HUES6 (cell line): ENCODE data around the gene PPP1R9B.

Experiments used
- H3K27ac ChIP-seq: 2 replicates; pipeline ENCODE4 v1.7.0; 2013; ENCODE audit warnings: low read depth, mild to moderate bottlenecking, low read length, inconsistent platforms
- H3K27me3 ChIP-seq: 2 replicates; pipeline ENCODE4 v1.6.1; 2013; ENCODE audit warnings: low read length; ENCODE audit not compliant: control insufficient read depth, insufficient read depth
- H3K36me3 ChIP-seq: 2 replicates; pipeline ENCODE4 v1.6.1; 2013; ENCODE audit warnings: low read length; ENCODE audit not compliant: control insufficient read depth, insufficient read depth
- H3K4me1 ChIP-seq: 2 replicates; pipeline ENCODE4 v1.6.1; 2013; ENCODE audit warnings: low read length; ENCODE audit not compliant: control insufficient read depth, insufficient read depth
- H3K4me3 ChIP-seq: 2 replicates; pipeline ENCODE4 v1.5.1; 2013; ENCODE audit warnings: low read depth, low read length
- H3K9ac ChIP-seq: one replicate; pipeline ENCODE4 v1.6.1; 2013; ENCODE audit warnings: mild to moderate bottlenecking, low read length
- H3K9me3 ChIP-seq: 2 replicates; pipeline ENCODE4 v1.6.1; 2013; ENCODE audit warnings: low read depth, low read length; ENCODE audit not compliant: control insufficient read depth, insufficient read depth

The PPP1R9B gene

GRCh38 chr17:50151937-50152547 lies 1.6 kb upstream of the PPP1R9B start:
- no peaks in the 10 kb centered on the region for H3K9me3 ChIP-seq
- peak overlapping the region; percentile 23 for H3K9ac ChIP-seq
- H3K27me3 ChIP-seq = peaks cover 15% of the 10 kb centered on the region; the same call in 1 of the 2 replicates
- peaks cover 29% of the 10 kb centered on the region for H3K4me1 ChIP-seq
- no peaks in the 10 kb centered on the region for H3K36me3 ChIP-seq
- no peak overlapping the region; the same call in 1 of the 2 replicates for H3K27ac ChIP-seq
- H3K4me3 ChIP-seq = peak overlapping the region; percentile 91

- H3K9me3 ChIP-seq = no peaks in the 10 kb centered on the region
- peaks cover 37% of the 10 kb centered on the region for H3K4me1 ChIP-seq
- no peak overlapping the region; the same call in 1 of the 2 replicates for H3K27ac ChIP-seq
- H3K36me3 ChIP-seq = no peaks in the 10 kb centered on the region
- peaks cover 15% of the 10 kb centered on the region; the same call in 1 of the 2 replicates for H3K27me3 ChIP-seq
- peak overlapping the region; percentile 66 for H3K9ac ChIP-seq
- H3K4me3 ChIP-seq = peak overlapping the region; percentile 91
Observed at GRCh38 chr17:50151041-50151936, 812 bp upstream of the PPP1R9B start.

GRCh38 chr17:50149417-50150353 lies 792 bp downstream of the PPP1R9B start:
- Histone ChIP-seq H3K9me3 (no peaks in the 10 kb centered on the region), H3K27ac (no peak overlapping the region), H3K9ac (peak overlapping the region; percentile 18), H3K27me3 (peaks cover 15% of the 10 kb centered on the region; the same call in 1 of the 2 replicates), H3K36me3 (peaks cover 5% of the 10 kb centered on the region), H3K4me3 (peak overlapping the region; percentile 64), H3K4me1 (peaks cover 32% of the 10 kb centered on the region)

GRCh38 chr17:50149091-50149416 lies 1.4 kb downstream of the PPP1R9B start:
- peaks cover 32% of the 10 kb centered on the region for H3K4me1 ChIP-seq
- H3K36me3 ChIP-seq = peaks cover 11% of the 10 kb centered on the region
- peak overlapping the region; percentile 64 for H3K4me3 ChIP-seq
- peaks cover 15% of the 10 kb centered on the region; the same call in 1 of the 2 replicates for H3K27me3 ChIP-seq
- H3K9ac ChIP-seq = no peak overlapping the region
- H3K9me3 ChIP-seq = no peaks in the 10 kb centered on the region
- no peak overlapping the region for H3K27ac ChIP-seq

GRCh38 chr17:50148226-50149090 lies 2.0 kb downstream of the PPP1R9B start:
- Histone ChIP-seq H3K4me3 (peak overlapping the region; percentile 64), H3K9ac (peak overlapping the region; percentile 23), H3K36me3 (peaks cover 17% of the 10 kb centered on the region), H3K9me3 (no peaks in the 10 kb centered on the region), H3K27ac (no peak overlapping the region), H3K27me3 (peaks cover 15% of the 10 kb centered on the region; the same call in 1 of the 2 replicates), H3K4me1 (peaks cover 32% of the 10 kb centered on the region)

GRCh38 chr17:50147841-50148225 lies 2.6 kb downstream of the PPP1R9B start:
- peaks cover 15% of the 10 kb centered on the region; the same call in 1 of the 2 replicates for H3K27me3 ChIP-seq
- H3K36me3 ChIP-seq = peaks cover 23% of the 10 kb centered on the region
- peak overlapping the region; percentile 64 for H3K4me3 ChIP-seq
- H3K9ac ChIP-seq = peak overlapping the region; percentile 23
- no peak overlapping the region for H3K27ac ChIP-seq
- no peaks in the 10 kb centered on the region for H3K9me3 ChIP-seq
- H3K4me1 ChIP-seq = peaks cover 30% of the 10 kb centered on the region

GRCh38 chr17:50146927-50147665 lies 3.4 kb downstream of the PPP1R9B start:
- Histone ChIP-seq H3K9me3 (no peaks in the 10 kb centered on the region), H3K36me3 (peaks cover 28% of the 10 kb centered on the region), H3K4me3 (peak overlapping the region; percentile 64; the same call in 1 of the 2 replicates), H3K4me1 (peaks cover 24% of the 10 kb centered on the region), H3K27me3 (peaks cover 15% of the 10 kb centered on the region; the same call in 1 of the 2 replicates), H3K9ac (no peak overlapping the region), H3K27ac (no peak overlapping the region)

DNA sequence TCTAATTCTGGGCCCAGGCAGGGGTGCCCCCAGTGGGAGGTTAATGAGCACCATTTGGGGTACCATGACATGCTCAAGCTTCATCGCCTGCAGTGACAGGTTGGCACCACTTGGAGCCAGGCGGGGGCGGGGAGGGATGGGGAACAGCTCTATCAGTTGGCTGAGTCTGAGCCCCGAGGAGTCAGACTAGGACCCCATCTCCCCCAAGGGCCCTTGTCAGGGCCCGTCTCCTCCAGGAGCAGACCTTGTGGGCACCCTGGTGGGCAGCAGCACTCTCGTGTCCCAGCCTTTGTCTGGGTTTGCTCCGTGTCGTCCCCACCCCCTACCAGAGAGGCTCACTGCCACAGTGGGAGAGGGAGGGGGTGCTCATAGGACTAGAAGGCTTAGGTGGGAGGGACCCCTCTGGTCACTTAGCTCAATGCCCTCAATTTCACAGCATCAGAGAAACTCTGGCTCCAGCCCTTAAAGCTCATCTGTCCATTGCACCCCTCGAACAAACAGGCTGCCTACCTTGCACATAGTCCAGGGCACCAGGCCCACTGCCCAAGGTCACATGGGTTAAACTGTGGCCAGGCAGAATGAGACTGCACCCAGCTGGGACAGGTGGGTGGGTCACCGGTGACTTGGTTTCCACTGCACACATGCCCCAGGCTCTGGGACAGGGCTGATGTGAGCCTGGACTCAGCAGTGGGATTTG lies 4.1 kb downstream of the PPP1R9B start:
- Histone ChIP-seq H3K4me3 (no peak overlapping the region), H3K36me3 (peaks cover 34% of the 10 kb centered on the region), H3K9ac (no peak overlapping the region)

DNA sequence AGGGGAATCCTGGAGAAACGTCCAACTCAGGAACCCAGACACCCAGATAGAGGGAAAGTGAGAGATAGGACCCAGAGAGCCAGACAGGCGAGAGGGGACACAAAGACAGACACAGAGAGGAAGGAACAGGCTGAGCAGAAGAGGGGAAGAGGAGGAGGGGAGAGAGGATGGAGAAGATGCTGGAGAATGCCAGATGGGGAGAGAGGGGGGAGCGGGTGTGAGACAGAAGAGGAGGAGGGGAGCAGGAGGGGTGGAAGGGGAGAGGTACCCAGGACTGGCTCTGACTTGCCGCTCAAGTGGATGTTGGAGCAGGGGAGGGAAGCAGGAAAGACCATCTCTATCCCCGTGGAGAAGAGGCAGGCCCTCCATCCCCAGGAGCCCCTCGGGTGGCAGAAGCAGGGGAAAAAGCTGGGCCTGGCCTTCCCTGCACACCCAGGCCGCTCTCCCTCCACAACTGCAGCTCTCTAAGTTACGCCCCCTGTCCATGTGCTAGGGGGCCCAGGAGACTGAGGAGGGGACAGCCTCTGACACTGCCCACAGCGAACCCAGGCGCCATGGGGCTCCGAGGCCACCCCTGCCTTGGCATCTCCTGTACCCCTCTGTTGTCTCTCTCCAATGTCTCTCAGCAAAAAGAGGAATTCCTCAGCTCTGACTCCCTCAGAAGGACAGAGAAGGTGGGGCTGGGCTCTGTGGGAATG lies 4.8 kb downstream of the PPP1R9B start:
- Histone ChIP-seq H3K27me3 (peaks cover 15% of the 10 kb centered on the region; the same call in 1 of the 2 replicates), H3K4me3 (no peak overlapping the region), H3K9ac (no peak overlapping the region), H3K4me1 (peaks cover 26% of the 10 kb centered on the region), H3K36me3 (peaks cover 40% of the 10 kb centered on the region), H3K9me3 (no peaks in the 10 kb centered on the region), H3K27ac (no peak overlapping the region)

More for the DNA sequence above, 4.1 kb downstream of the PPP1R9B start:
- Histone ChIP-seq H3K27ac (no peak overlapping the region), H3K27me3 (peaks cover 15% of the 10 kb centered on the region; the same call in 1 of the 2 replicates), H3K9me3 (no peaks in the 10 kb centered on the region), H3K4me1 (peaks cover 24% of the 10 kb centered on the region)
